NCI-H1092 (cell line): ENCODE results near the gene MEP1A.
"Not testable (repeated sequence)": the region's sequence is repeated elsewhere in the genome, so short reads cannot be mapped to it uniquely, and the experiment has no call there.

Experiments used
- DNase-seq: peaks from one replicate; lab custom pipeline; 2025; lab: John Stamatoyannopoulos, UW

Gene MEP1A

GRCh38 chr6:46793138-46793537 lies at the start of gene MEP1A:
TSS of gene MEP1A (plus strand) at chr6:46793389. CDS start at chr6:46793399, 10 bp downstream.
- no peak for DNase-seq

- no peak for DNase-seq
Measured at GRCh38 chr6:46743425-46744158, 49.6 kb upstream of the MEP1A start.

GRCh38 chr6:46744159-46744725 lies 48.9 kb upstream of the MEP1A start:
- DNase-seq = not testable (repeated sequence)

- no peak for DNase-seq
Measured at GRCh38 chr6:46745973-46746372, 47.2 kb upstream of the MEP1A start.

GRCh38 chr6:46746696-46747095 lies 46.5 kb upstream of the MEP1A start, which contains the start of gene ANKRD66:
TSS of gene ANKRD66 (plus strand) at chr6:46746933. CDS start at chr6:46751949, 5,016 bp downstream.
- DNase-seq = no peak

- no peak for DNase-seq
Measured at GRCh38 chr6:46748940-46749503, 44.2 kb upstream of the MEP1A start.

DNA sequence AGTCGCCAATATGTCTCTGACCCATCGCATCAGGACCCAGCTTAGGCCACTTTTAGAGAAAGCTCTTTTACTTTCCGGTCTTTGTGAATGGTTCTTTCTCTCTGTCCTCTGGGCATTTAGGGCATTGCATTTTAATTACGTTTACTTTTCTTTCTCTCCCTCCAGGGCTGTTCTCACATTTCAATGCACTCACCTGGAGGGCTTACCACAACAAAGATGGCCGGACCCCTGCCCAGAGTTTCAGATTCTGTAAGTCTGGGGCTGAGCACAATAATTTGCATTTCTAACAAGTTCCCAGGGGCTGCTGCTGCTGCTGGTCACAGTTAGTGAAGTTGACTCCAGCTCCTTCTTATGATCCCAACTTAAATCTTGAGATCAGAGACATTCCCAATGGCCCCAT lies 43.5 kb upstream of the MEP1A start:
- DNase-seq = no peak

- no peak for DNase-seq
Measured at GRCh38 chr6:46751658-46752057, 41.5 kb upstream of the MEP1A start.

- no peak for DNase-seq
Measured at GRCh38 chr6:46755865-46756264, 37.3 kb upstream of the MEP1A start.

GRCh38 chr6:46756469-46757213 lies 36.5 kb upstream of the MEP1A start:
- DNase-seq = no peak

- DNase-seq = no peak
Measured at GRCh38 chr6:46757214-46757596, 36.0 kb upstream of the MEP1A start.

- no peak for DNase-seq
Measured at GRCh38 chr6:46758960-46759753, 34.0 kb upstream of the MEP1A start.

GRCh38 chr6:46760925-46761324 lies 32.3 kb upstream of the MEP1A start:
- no peak for DNase-seq

- no peak for DNase-seq
Measured at GRCh38 chr6:46763466-46763865, 29.7 kb upstream of the MEP1A start.

DNA sequence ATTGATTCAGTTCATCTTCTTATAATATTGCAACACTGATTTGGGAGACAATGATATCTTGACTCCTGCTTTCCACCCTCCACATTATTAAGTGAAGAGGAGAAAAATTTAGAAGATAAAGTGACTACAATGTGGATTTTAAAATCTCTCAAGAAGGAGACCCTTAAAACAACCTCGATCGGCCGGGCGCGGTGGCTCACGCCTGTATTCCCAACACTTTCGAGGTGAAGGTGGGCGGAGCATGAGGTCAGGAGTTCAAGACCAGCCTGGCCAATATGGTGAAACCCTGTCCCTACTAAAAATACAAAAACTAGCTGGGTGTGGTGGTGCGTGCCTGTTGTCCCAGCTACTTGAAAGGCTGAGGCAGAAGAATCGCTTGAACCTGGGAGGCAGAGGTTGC lies 28.9 kb upstream of the MEP1A start:
- not testable (repeated sequence) for DNase-seq

- DNase-seq = no peak
Measured at GRCh38 chr6:46764961-46765360, 28.2 kb upstream of the MEP1A start.

GRCh38 chr6:46772016-46772415 lies 21.2 kb upstream of the MEP1A start:
- DNase-seq = no peak

GRCh38 chr6:46772762-46773161 lies 20.4 kb upstream of the MEP1A start:
- DNase-seq = no peak

DNA sequence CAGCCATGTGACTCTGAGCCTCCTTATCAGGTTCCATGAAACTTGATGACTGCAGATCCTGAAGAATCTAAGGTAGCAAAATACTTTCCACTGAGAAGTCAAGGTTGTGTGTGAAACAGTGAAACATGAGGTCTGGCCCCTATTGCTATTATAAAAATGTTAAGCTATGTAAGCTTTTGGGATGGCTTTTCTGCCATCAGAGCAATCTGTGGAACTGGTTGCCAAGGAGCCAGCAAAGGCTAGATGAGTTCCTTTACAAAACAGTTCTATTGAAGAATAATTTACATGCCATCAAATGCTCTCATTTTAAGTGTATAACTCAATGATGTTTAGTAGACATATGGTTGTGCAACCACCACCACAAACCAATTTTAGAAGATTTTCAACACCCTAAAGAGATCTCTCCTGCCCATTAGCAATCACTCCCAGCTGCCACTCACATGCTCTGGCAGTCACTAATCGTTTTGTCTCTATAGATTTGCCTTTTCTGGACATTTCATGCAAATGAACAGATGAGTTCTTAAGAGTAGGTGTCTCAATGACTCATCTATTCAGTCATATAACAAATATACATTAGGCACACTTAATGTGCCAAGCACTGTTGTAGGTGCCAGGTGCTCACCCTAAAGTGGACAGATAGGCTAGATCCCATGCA lies 19.9 kb upstream of the MEP1A start:
- DNase-seq = no peak

- DNase-seq = not testable (repeated sequence)
Measured at GRCh38 chr6:46774736-46775135, 18.5 kb upstream of the MEP1A start.

- no peak for DNase-seq
Measured at GRCh38 chr6:46776070-46776712, 17.0 kb upstream of the MEP1A start.
